OCI-LY3 (cell line): ENCODE data around the gene PCYT2.

Experiments used
- H2AFZ ChIP-seq: fragments of 200-600, 300-600 bp; shearing (Covaris generic); 2 replicates; pipeline ENCODE4 v1.6.0; 2014; ENCODE audit warnings: antibody characterized with exemption, low read depth, low read length
- H3K27ac ChIP-seq: fragments of 200-600, 300-600 bp; sonication (generic); 2 replicates; pipeline ENCODE4 v1.5.1; 2014; ENCODE audit warnings: mild to moderate bottlenecking, low read length, moderate library complexity, mixed read lengths
- H3K27me3 ChIP-seq: fragments of 200-600, 300-600 bp; sonication (generic); 2 replicates; pipeline ENCODE4 v1.6.1; 2014; ENCODE audit warnings: low read depth, low read length, mixed read lengths
- H3K36me3 ChIP-seq: fragments of 200-600, 300-600 bp; sonication (generic); replicated peaks from 2 replicates; pipeline ENCODE3; 2014; ENCODE audit warnings: low read depth, low read length, mixed read lengths
- H3K4me1 ChIP-seq: fragments of 300-600, 200-600 bp; sonication (generic); 2 replicates; pipeline ENCODE4 v1.6.1; 2014; ENCODE audit warnings: low read length, mixed read lengths
- H3K4me2 ChIP-seq: fragments of 200-600, 300-600 bp; sonication (generic); 2 replicates; pipeline ENCODE4 v1.6.1; 2014; ENCODE audit warnings: low read length, mixed read lengths
- H3K4me3 ChIP-seq: fragments of 300-600, 200-600 bp; sonication (generic); 2 replicates; pipeline ENCODE4 v1.5.1; 2014; ENCODE audit warnings: antibody characterized with exemption, mild to moderate bottlenecking, low read length, moderate library complexity
- H3K79me2 ChIP-seq: fragments of 300-600, 200-600 bp; shearing (Covaris generic); 2 replicates; pipeline ENCODE4 v1.6.1; 2014; ENCODE audit warnings: mild to moderate bottlenecking, low read length, mixed read lengths
- H3K9ac ChIP-seq: fragments of 300-600, 200-600 bp; shearing (Covaris generic); 2 replicates; pipeline ENCODE4 v1.6.0; 2014; ENCODE audit warnings: mild to moderate bottlenecking, low read length, moderate library complexity
- H3K9me3 ChIP-seq: fragments of 200-600, 300-600 bp; shearing (Covaris generic); 2 replicates; pipeline ENCODE4 v1.6.1; 2014; ENCODE audit warnings: low read length, mixed read lengths; ENCODE audit not compliant: insufficient read depth
- H4K20me1 ChIP-seq: fragments of 200-600, 300-600 bp; sonication (generic); 2 replicates; pipeline ENCODE4 v1.6.1; 2016; ENCODE audit warnings: low read length, mixed read lengths; ENCODE audit not compliant: insufficient read depth
- EZH2phosphoT487 ChIP-seq: fragments of 200-600 bp; shearing (Covaris generic); IDR thresholded peaks from 2 replicates; pipeline ENCODE4 v1.6.1; 2018; ENCODE audit warnings: antibody characterized with exemption, mixed run types, low read depth
- TF ChIP-seq, protein P1 (sequence below): fragments of 200-600, 300-600 bp; sonication (generic); IDR thresholded peaks from 2 replicates; pipeline ENCODE4 v1.5.1; 2014; ENCODE audit warnings: antibody characterized with exemption, low read length, low read depth

Gene PCYT2

GRCh38 chr17:81912441-81913309 lies 1.5 kb upstream of the PCYT2 start:
- Histone ChIP-seq H3K36me3 (peaks cover 34% of the 10 kb centered on the region), H2AFZ (no peak overlapping the region), H3K4me1 (peaks cover 14% of the 10 kb centered on the region), H3K9ac (no peak overlapping the region), H3K9me3 (no peaks in the 10 kb centered on the region), H3K27ac (no peak overlapping the region), H3K4me3 (no peak overlapping the region), H3K27me3 (no peaks in the 10 kb centered on the region), H4K20me1 (peaks cover 10% of the 10 kb centered on the region; the same call in 1 of the 2 replicates), H3K4me2 (no peak overlapping the region), H3K79me2 (peaks cover 30% of the 10 kb centered on the region)
- TF ChIP-seq EZH2phosphoT487, result no peak

GRCh38 chr17:81911969-81912368 lies 770 bp upstream of the PCYT2 start:
- H3K9me3 ChIP-seq, result no peaks in the 10 kb centered on the region
- H2AFZ ChIP-seq, result no peak overlapping the region
- TF ChIP-seq, protein P1, sequence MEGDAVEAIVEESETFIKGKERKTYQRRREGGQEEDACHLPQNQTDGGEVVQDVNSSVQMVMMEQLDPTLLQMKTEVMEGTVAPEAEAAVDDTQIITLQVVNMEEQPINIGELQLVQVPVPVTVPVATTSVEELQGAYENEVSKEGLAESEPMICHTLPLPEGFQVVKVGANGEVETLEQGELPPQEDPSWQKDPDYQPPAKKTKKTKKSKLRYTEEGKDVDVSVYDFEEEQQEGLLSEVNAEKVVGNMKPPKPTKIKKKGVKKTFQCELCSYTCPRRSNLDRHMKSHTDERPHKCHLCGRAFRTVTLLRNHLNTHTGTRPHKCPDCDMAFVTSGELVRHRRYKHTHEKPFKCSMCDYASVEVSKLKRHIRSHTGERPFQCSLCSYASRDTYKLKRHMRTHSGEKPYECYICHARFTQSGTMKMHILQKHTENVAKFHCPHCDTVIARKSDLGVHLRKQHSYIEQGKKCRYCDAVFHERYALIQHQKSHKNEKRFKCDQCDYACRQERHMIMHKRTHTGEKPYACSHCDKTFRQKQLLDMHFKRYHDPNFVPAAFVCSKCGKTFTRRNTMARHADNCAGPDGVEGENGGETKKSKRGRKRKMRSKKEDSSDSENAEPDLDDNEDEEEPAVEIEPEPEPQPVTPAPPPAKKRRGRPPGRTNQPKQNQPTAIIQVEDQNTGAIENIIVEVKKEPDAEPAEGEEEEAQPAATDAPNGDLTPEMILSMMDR, result no peak
- no peak for TF ChIP-seq EZH2phosphoT487
- H4K20me1 ChIP-seq, result peaks cover 7% of the 10 kb centered on the region; the same call in 1 of the 2 replicates
- peak overlapping the region; percentile 56; the same call in 1 of the 2 replicates for H3K4me3 ChIP-seq
- H3K4me1 ChIP-seq, result peaks cover 11% of the 10 kb centered on the region
- H3K27ac ChIP-seq, result no peak overlapping the region
- peaks cover 34% of the 10 kb centered on the region for H3K36me3 ChIP-seq
- peak overlapping the region; percentile 42 for H3K4me2 ChIP-seq
- no peak overlapping the region for H3K9ac ChIP-seq
- H3K79me2 ChIP-seq, result peaks cover 23% of the 10 kb centered on the region
- no peaks in the 10 kb centered on the region for H3K27me3 ChIP-seq

DNA sequence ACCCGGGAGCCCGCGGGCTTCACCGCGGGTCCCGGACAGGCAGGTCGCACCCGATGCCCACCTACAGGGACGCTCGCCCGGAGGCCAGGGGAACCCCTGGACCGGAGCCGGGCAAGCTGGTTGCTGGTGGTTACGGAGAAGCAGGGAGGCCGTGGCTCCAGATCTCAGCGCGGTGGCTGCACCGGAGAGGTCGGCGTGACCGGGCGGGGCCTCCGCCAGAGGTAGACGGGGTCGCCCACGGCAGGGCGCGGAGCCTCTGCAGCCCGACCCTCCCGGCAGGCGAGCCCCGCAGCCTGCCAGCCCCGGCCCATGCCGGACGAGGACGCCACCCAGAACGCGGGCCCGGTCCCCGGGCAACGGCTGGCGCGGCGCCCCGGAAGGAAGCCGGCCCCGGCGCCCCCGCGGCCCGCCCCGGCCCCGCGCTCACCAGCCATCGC lies 341 bp downstream of the PCYT2 start:
- peak overlapping the region; percentile 76 for H3K9ac ChIP-seq
- H3K4me1 ChIP-seq, result peaks cover 7% of the 10 kb centered on the region
- peak overlapping the region; percentile 91 for H3K4me2 ChIP-seq
- no peak overlapping the region for H3K27ac ChIP-seq
- peaks cover 12% of the 10 kb centered on the region; the same call in 1 of the 2 replicates for H3K79me2 ChIP-seq
- 0 out of 2 replicates have a peak, but pooled peaks cover 4% of the 10 kb centered on the region for H4K20me1 ChIP-seq
- peak overlapping the region; percentile 96 for H3K4me3 ChIP-seq
- TF ChIP-seq, protein P1, result no peak
- no peak for TF ChIP-seq EZH2phosphoT487
- H3K36me3 ChIP-seq, result peaks cover 30% of the 10 kb centered on the region
- no peaks in the 10 kb centered on the region for H3K27me3 ChIP-seq
- H2AFZ ChIP-seq, result no peak overlapping the region
- no peaks in the 10 kb centered on the region for H3K9me3 ChIP-seq

DNA sequence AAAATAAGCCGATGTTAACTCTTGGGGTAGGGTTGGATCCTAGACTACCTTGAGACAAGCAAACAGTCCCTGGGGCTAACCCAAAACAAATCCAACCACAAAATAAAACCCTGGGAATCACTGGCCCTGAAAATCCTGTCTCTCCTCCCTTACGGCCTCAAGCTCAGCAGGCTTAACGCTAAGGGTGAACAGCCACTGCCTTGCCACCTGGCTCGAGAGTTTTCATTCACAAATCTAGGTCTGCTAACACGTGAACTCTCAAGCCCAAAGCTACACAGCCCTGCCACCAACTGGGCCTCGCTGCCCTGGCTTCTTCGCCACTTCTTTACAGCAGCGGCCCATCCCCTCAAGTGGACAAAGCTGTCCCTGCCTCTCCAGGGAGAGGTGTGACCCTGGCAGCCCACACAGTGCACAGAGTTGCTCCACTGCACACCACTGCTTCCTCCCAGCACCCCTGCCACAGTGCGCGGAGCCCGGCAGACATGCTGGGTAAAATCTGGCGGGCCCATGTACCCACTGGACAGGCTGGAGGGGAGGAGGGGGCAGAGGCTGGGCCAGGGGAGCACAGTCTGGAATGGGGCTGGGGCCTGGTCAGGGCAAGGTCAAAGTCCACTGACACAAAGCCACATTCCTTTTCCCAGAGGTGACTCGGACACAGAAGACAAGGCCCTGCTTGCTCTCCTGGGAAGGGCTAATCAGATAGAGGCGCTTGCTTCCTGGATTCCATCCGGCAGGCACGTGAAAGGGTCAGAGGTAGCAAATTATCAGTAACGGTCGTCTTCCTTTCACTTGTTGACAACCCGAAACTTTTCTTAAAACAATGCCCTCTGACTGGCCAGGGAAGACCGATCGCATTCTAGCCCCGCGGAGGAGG lies 996 bp downstream of the PCYT2 start:
- Histone ChIP-seq H3K27ac (no peak overlapping the region), H3K27me3 (no peaks in the 10 kb centered on the region), H3K4me1 (peaks cover 7% of the 10 kb centered on the region), H3K4me2 (peak overlapping the region; percentile 91), H3K9ac (peak overlapping the region; percentile 76), H2AFZ (no peak overlapping the region), H3K36me3 (peaks cover 29% of the 10 kb centered on the region), H4K20me1 (0 out of 2 replicates have a peak, but pooled peaks cover 4% of the 10 kb centered on the region), H3K9me3 (no peaks in the 10 kb centered on the region), H3K79me2 (0 out of 2 replicates have a peak, but pooled peaks cover 9% of the 10 kb centered on the region), H3K4me3 (peak overlapping the region; percentile 96)
- TF ChIP-seq, protein P1, result no peak
- TF ChIP-seq EZH2phosphoT487, result no peak
